Measurements from ENCODE around the gene FAM3D.
"Not testable (repeated sequence)": the region's sequence is repeated elsewhere in the genome, so short reads cannot be mapped to it uniquely, and the experiment has no call there.

FAM3D gene

GRCh38 chr3:58666683-58667082 is at the start of gene FAM3D:
FAM3D (minus strand) TSS chr3:58666774; CDS start chr3:58655563, 11,211 bp downstream.
- DNase-seq, result no peak

- DNase-seq, result no peak
Observed at GRCh38 chr3:58713715-58714401, 47.3 kb upstream of the FAM3D start.

- no peak for DNase-seq
Observed at GRCh38 chr3:58711871-58712270, 45.3 kb upstream of the FAM3D start.

- not testable (repeated sequence) for DNase-seq
Observed at GRCh38 chr3:58708983-58709382, 42.4 kb upstream of the FAM3D start.

- no peak for DNase-seq
Observed at GRCh38 chr3:58708116-58708791, 41.7 kb upstream of the FAM3D start.

- DNase-seq, result no peak
Observed at GRCh38 chr3:58707390-58707930, 40.9 kb upstream of the FAM3D start.

- no peak for DNase-seq
Observed at GRCh38 chr3:58706395-58707167, 40.0 kb upstream of the FAM3D start.

- no peak for DNase-seq
Observed at GRCh38 chr3:58704745-58705144, 38.2 kb upstream of the FAM3D start.

- DNase-seq, result not testable (repeated sequence)
Observed at GRCh38 chr3:58704304-58704703, 37.7 kb upstream of the FAM3D start.

- DNase-seq, result no peak
Observed at GRCh38 chr3:58698246-58698645, 31.7 kb upstream of the FAM3D start.

GRCh38 chr3:58697561-58697960 is 31.0 kb upstream of the FAM3D start:
- no peak for DNase-seq

GRCh38 chr3:58696813-58697212 is 30.2 kb upstream of the FAM3D start:
- DNase-seq, result not testable (repeated sequence)

- no peak for DNase-seq
Observed at GRCh38 chr3:58696093-58696492, 29.5 kb upstream of the FAM3D start.

GRCh38 chr3:58695284-58695683 is 28.7 kb upstream of the FAM3D start:
- DNase-seq, result not testable (repeated sequence)

- no peak for DNase-seq
Observed at GRCh38 chr3:58693940-58694850, 27.6 kb upstream of the FAM3D start.

GRCh38 chr3:58692484-58692883 is 25.9 kb upstream of the FAM3D start:
- no peak for DNase-seq

- DNase-seq, result no peak
Observed at GRCh38 chr3:58691997-58692396, 25.4 kb upstream of the FAM3D start.

GRCh38 chr3:58690490-58690889 is 23.9 kb upstream of the FAM3D start:
- no peak for DNase-seq

- no peak for DNase-seq
Observed at GRCh38 chr3:58688574-58688973, 22.0 kb upstream of the FAM3D start.

GRCh38 chr3:58686847-58687246 is 20.3 kb upstream of the FAM3D start:
- DNase-seq, result no peak

- DNase-seq, result no peak
Observed at GRCh38 chr3:58685641-58686040, 19.1 kb upstream of the FAM3D start.

- no peak for DNase-seq
Observed at GRCh38 chr3:58683466-58683865, 16.9 kb upstream of the FAM3D start.

Data from activated naive CD4-positive, alpha-beta T cell treated with Interleukin-2 at 50 U/mL for 16 hours (primary cell).